Parathyroid adenoma (tissue), 2 donors: ENCODE measurements around the gene EDN2.

ENCODE experiments used
- H2AFZ ChIP-seq: fragments of 300-600 bp; sonication (generic); one replicate; pipeline ENCODE4 v1.7.0; 2017; ENCODE audit warnings: antibody characterized with exemption, mild to moderate bottlenecking
- H3K27ac ChIP-seq: fragments of 300-600 bp; sonication (generic); one replicate; pipeline ENCODE4 v1.7.0; 2017
- H3K27me3 ChIP-seq: fragments of 300-600 bp; sonication (generic); one replicate; pipeline ENCODE4 v1.7.0; 2017; ENCODE audit warnings: low read length; ENCODE audit not compliant: control insufficient read depth, insufficient read depth
- H3K36me3 ChIP-seq: fragments of 300-600 bp; sonication (generic); one replicate; pipeline ENCODE4 v1.7.0; 2017; ENCODE audit warnings: low read length; ENCODE audit not compliant: control insufficient read depth, insufficient read depth
- H3K4me1 ChIP-seq: fragments of 300-600 bp; sonication (generic); one replicate; pipeline ENCODE4 v1.7.0; 2017; ENCODE audit warnings: control low read depth
- H3K4me2 ChIP-seq: fragments of 300-600 bp; sonication (generic); one replicate; pipeline ENCODE4 v1.7.0; 2017; ENCODE audit warnings: low read length
- H3K4me3 ChIP-seq: fragments of 300-600 bp; sonication (generic); one replicate; pipeline ENCODE4 v1.7.0; 2017; ENCODE audit warnings: low read depth, low read length
- H3K79me2 ChIP-seq: fragments of 300-600 bp; sonication (generic); one replicate; pipeline ENCODE4 v1.7.0; 2017; ENCODE audit warnings: control low read depth
- H3K9ac ChIP-seq: fragments of 300-600 bp; sonication (generic); one replicate; pipeline ENCODE4 v1.7.0; 2017; ENCODE audit warnings: mild to moderate bottlenecking
- H3K9me3 ChIP-seq: fragments of 300-600 bp; sonication (generic); one replicate; pipeline ENCODE4 v1.7.0; 2017; ENCODE audit warnings: low read length; ENCODE audit not compliant: control insufficient read depth
- CTCF ChIP-seq: fragments of 300-600 bp; sonication (generic); IDR thresholded peaks from one replicate; pipeline ENCODE4 v1.7.0; 2017; ENCODE audit warnings: antibody characterized with exemption, mild to moderate bottlenecking
- donor health status: primary hyperparathyroidism.

The EDN2 gene

GRCh38 chr1:41500781-41501518 lies 16.5 kb upstream of the EDN2 start:
- Histone ChIP-seq H3K27me3 (no peaks in the 10 kb centered on the region), H3K4me2 (peak overlapping the region; percentile 5), H3K36me3 (no peaks in the 10 kb centered on the region), H3K79me2 (no peaks in the 10 kb centered on the region), H3K9ac (no peak overlapping the region), H3K27ac (no peak overlapping the region), H3K9me3 (no peaks in the 10 kb centered on the region), H3K4me3 (no peak overlapping the region), H2AFZ (no peak overlapping the region), H3K4me1 (no peaks in the 10 kb centered on the region)
- TF ChIP-seq CTCF = no peak

- TF ChIP-seq CTCF = no peak
- no peak overlapping the region for H3K9ac ChIP-seq
- no peaks in the 10 kb centered on the region for H3K4me1 ChIP-seq
- no peaks in the 10 kb centered on the region for H3K9me3 ChIP-seq
- no peak overlapping the region for H3K27ac ChIP-seq
- H3K79me2 ChIP-seq = no peaks in the 10 kb centered on the region
- H2AFZ ChIP-seq = no peak overlapping the region
- peak overlapping the region; percentile 5 for H3K4me2 ChIP-seq
- no peak overlapping the region for H3K4me3 ChIP-seq
- H3K27me3 ChIP-seq = no peaks in the 10 kb centered on the region
- H3K36me3 ChIP-seq = no peaks in the 10 kb centered on the region
Observed at GRCh38 chr1:41500378-41500777, 15.9 kb upstream of the EDN2 start.

GRCh38 chr1:41499591-41499990 lies 15.1 kb upstream of the EDN2 start:
- Histone ChIP-seq H3K4me3 (no peak overlapping the region), H3K9ac (no peak overlapping the region), H3K9me3 (no peaks in the 10 kb centered on the region), H2AFZ (no peak overlapping the region), H3K79me2 (no peaks in the 10 kb centered on the region), H3K27me3 (no peaks in the 10 kb centered on the region), H3K4me1 (no peaks in the 10 kb centered on the region), H3K36me3 (no peaks in the 10 kb centered on the region), H3K27ac (no peak overlapping the region), H3K4me2 (no peak overlapping the region)
- TF ChIP-seq CTCF = no peak

- Histone ChIP-seq H2AFZ (no peak overlapping the region), H3K4me2 (no peak overlapping the region), H3K79me2 (no peaks in the 10 kb centered on the region), H3K9ac (no peak overlapping the region), H3K4me3 (no peak overlapping the region), H3K9me3 (no peaks in the 10 kb centered on the region), H3K27me3 (no peaks in the 10 kb centered on the region), H3K36me3 (no peaks in the 10 kb centered on the region), H3K4me1 (no peaks in the 10 kb centered on the region), H3K27ac (no peak overlapping the region)
- TF ChIP-seq CTCF = no peak
Observed at GRCh38 chr1:41498804-41499203, 14.3 kb upstream of the EDN2 start.

- Histone ChIP-seq H3K27ac (no peak overlapping the region), H3K79me2 (no peaks in the 10 kb centered on the region), H3K4me1 (no peaks in the 10 kb centered on the region), H3K9me3 (no peaks in the 10 kb centered on the region), H3K27me3 (no peaks in the 10 kb centered on the region), H3K4me3 (no peak overlapping the region), H3K36me3 (no peaks in the 10 kb centered on the region), H2AFZ (no peak overlapping the region), H3K9ac (no peak overlapping the region), H3K4me2 (no peak overlapping the region)
- TF ChIP-seq CTCF = no peak
Observed at GRCh38 chr1:41498391-41498790, 13.9 kb upstream of the EDN2 start.
